ENCODE data around the gene SRPK2. TPM values are rescaled to one million over a fixed set of nuclear protein-coding genes. Genes with fewer than 3 reads are reported as not detected.

The SRPK2 gene
- total RNA-seq, 1 experiment from 2014 or later, result 59.8 TPM

GRCh38 chr7:105097619-105098018 lies 291.1 kb downstream of the SRPK2 start:
- no peak overlapping the region for H3K27ac ChIP-seq (ENCODE audit: low read depth, low read length, poor library complexity, severe bottlenecking)
- H3K4me3 ChIP-seq (ENCODE audit: low read depth, low read length, poor library complexity, severe bottlenecking), result no peak overlapping the region
- no peaks in the 10 kb centered on the region for H3K4me1 ChIP-seq (ENCODE audit: insufficient read depth, low read length, poor library complexity, severe bottlenecking)
- H3K9me3 ChIP-seq (ENCODE audit: low read depth, low read length, poor library complexity, severe bottlenecking), result no peaks in the 10 kb centered on the region
- intact Hi-C loops (cut with micrococcal nuclease; ENCODE audit: unreplicated experiment), result no loop called here
- peak; percentile 33 for DNase-seq (ENCODE audit: low spot score)
- TF ChIP-seq EZH2 (IDR thresholded peaks at IDR 0.05; ENCODE audit: borderline replicate concordance, low read depth, low read length, poor library complexity, severe bottlenecking) (no peak), CTCF (conservative IDR thresholded peaks at IDR 0.05; ENCODE audit: low read depth, low read length) (no peak)
- POLR2A ChIA-PET (ENCODE audit: low non-redundant PET), result no interaction called here
- no peaks in the 10 kb centered on the region for H3K27me3 ChIP-seq (replicated peaks; ENCODE audit: insufficient read depth, low read depth, low read length, poor library complexity)
- CTCF ChIA-PET, result no interaction called here
- H3K36me3 ChIP-seq (ENCODE audit: insufficient read depth, low read length, poor library complexity, severe bottlenecking), result peaks cover 28% of the 10 kb centered on the region
- no TSS peak for BruUV-seq (replicated peaks)

GRCh38 chr7:105096306-105096705 lies 292.4 kb downstream of the SRPK2 start:
- Histone ChIP-seq H3K4me1 (ENCODE audit: insufficient read depth, low read length, poor library complexity, severe bottlenecking) (no peaks in the 10 kb centered on the region), H3K27ac (ENCODE audit: low read depth, low read length, poor library complexity, severe bottlenecking) (no peak overlapping the region), H3K4me3 (ENCODE audit: low read depth, low read length, poor library complexity, severe bottlenecking) (no peak overlapping the region), H3K9me3 (ENCODE audit: low read depth, low read length, poor library complexity, severe bottlenecking) (no peaks in the 10 kb centered on the region), H3K36me3 (ENCODE audit: insufficient read depth, low read length, poor library complexity, severe bottlenecking) (peaks cover 26% of the 10 kb centered on the region), H3K27me3 (replicated peaks; ENCODE audit: insufficient read depth, low read depth, low read length, poor library complexity) (no peaks in the 10 kb centered on the region)
- no peak for DNase-seq (ENCODE audit: low spot score)
- POLR2A ChIA-PET (ENCODE audit: low non-redundant PET), result interaction anchor here (0.6 kb wide), 1 partner anchor 119 kb away, joined by 3 read pairs; no protein-coding TSS in a partner anchor
- no TSS peak for BruUV-seq (replicated peaks)
- CTCF ChIA-PET, result no interaction called here
- TF ChIP-seq EZH2 (IDR thresholded peaks at IDR 0.05; ENCODE audit: borderline replicate concordance, low read depth, low read length, poor library complexity, severe bottlenecking), result no peak
- intact Hi-C loops (cut with micrococcal nuclease; ENCODE audit: unreplicated experiment), result no loop called here

- H3K27me3 ChIP-seq (replicated peaks; ENCODE audit: insufficient read depth, low read depth, low read length, poor library complexity), result no peaks in the 10 kb centered on the region
- intact Hi-C loops (cut with micrococcal nuclease; ENCODE audit: unreplicated experiment), result no loop called here
- DNase-seq (ENCODE audit: low spot score), result no peak
- POLR2A ChIA-PET (ENCODE audit: low non-redundant PET), result no interaction called here
- peaks cover 29% of the 10 kb centered on the region for H3K36me3 ChIP-seq (ENCODE audit: insufficient read depth, low read length, poor library complexity, severe bottlenecking)
- no peak overlapping the region for H3K27ac ChIP-seq (ENCODE audit: low read depth, low read length, poor library complexity, severe bottlenecking)
- BruUV-seq (replicated peaks), result no TSS peak
- no peaks in the 10 kb centered on the region for H3K9me3 ChIP-seq (ENCODE audit: low read depth, low read length, poor library complexity, severe bottlenecking)
- H3K4me3 ChIP-seq (ENCODE audit: low read depth, low read length, poor library complexity, severe bottlenecking), result no peak overlapping the region
- CTCF ChIA-PET, result no interaction called here
- H3K4me1 ChIP-seq (ENCODE audit: insufficient read depth, low read length, poor library complexity, severe bottlenecking), result no peaks in the 10 kb centered on the region
- TF ChIP-seq EZH2 (IDR thresholded peaks at IDR 0.05; ENCODE audit: borderline replicate concordance, low read depth, low read length, poor library complexity, severe bottlenecking) (no peak), CTCF (conservative IDR thresholded peaks at IDR 0.05; ENCODE audit: low read depth, low read length) (no peak)
Observed at GRCh38 chr7:105094966-105095365, 293.8 kb downstream of the SRPK2 start.

GRCh38 chr7:105088456-105088855 lies 300.3 kb downstream of the SRPK2 start:
- Histone ChIP-seq H3K9me3 (ENCODE audit: low read depth, low read length, poor library complexity, severe bottlenecking) (no peaks in the 10 kb centered on the region), H3K27me3 (replicated peaks; ENCODE audit: insufficient read depth, low read depth, low read length, poor library complexity) (no peaks in the 10 kb centered on the region), H3K4me1 (ENCODE audit: insufficient read depth, low read length, poor library complexity, severe bottlenecking) (no peaks in the 10 kb centered on the region), H3K4me3 (ENCODE audit: low read depth, low read length, poor library complexity, severe bottlenecking) (no peak overlapping the region), H3K27ac (ENCODE audit: low read depth, low read length, poor library complexity, severe bottlenecking) (no peak overlapping the region), H3K36me3 (ENCODE audit: insufficient read depth, low read length, poor library complexity, severe bottlenecking) (peaks cover 48% of the 10 kb centered on the region)
- TF ChIP-seq EZH2 (IDR thresholded peaks at IDR 0.05; ENCODE audit: borderline replicate concordance, low read depth, low read length, poor library complexity, severe bottlenecking) (no peak), CTCF (conservative IDR thresholded peaks at IDR 0.05; ENCODE audit: low read depth, low read length) (no peak)
- TSS peak; percentile 11 for BruUV-seq (replicated peaks)
- ChIA-PET CTCF (no interaction called here), POLR2A (ENCODE audit: low non-redundant PET) (no interaction called here)
- intact Hi-C loops (cut with micrococcal nuclease; ENCODE audit: unreplicated experiment), result no loop called here
- no peak for DNase-seq (ENCODE audit: low spot score)
